Stomach (tissue), 9 donors: ENCODE results near the gene UBAP1. TPM values are rescaled to one million over a fixed set of nuclear protein-coding genes. Genes with fewer than 3 reads are reported as not detected.
A peak's percentile ranks its signal among the peaks of the same experiment; 100 is the strongest.

Source experiments
- DNase-seq, 2 donors: peaks; one replicate each; pipeline versions ENCODE4 v3.0.0 to v3.0.0-alpha.2; 2013 to 2019
- H3K27ac ChIP-seq, 5 donors: fragments of 200-600 bp in 4 of 5; sonication (generic) in 4 of 5; one replicate each; pipeline ENCODE4 v1.5.1; 2013 to 2019; ENCODE audit warnings: mild to moderate bottlenecking in 1 of 5, moderate library complexity in 1 of 5
- H3K27me3 ChIP-seq, 3 donors: fragments of 200-600 bp; sonication (generic); one replicate each; pipeline ENCODE4 v1.5.1; 2017 to 2019; ENCODE audit warnings: mixed run types in 1 of 3
- H3K36me3 ChIP-seq, 4 donors: fragments of 200-600 bp; sonication (generic); 1 replicate in 3 of 4; 2 replicates in 1 of 4; pipeline ENCODE4 v1.5.1; 2016 to 2019
- H3K4me1 ChIP-seq, 4 donors: fragments of 200-600 bp; sonication (generic); one replicate each; pipeline ENCODE4 v1.5.1; 2016 to 2019
- H3K4me3 ChIP-seq, 4 donors: fragments of 200-600 bp; sonication (generic) in 3 of 4; one replicate each; pipeline ENCODE4 v1.5.1; 2016 to 2019; ENCODE audit warnings: mild to moderate bottlenecking in 1 of 4
- H3K9me3 ChIP-seq, 4 donors: fragments of 200-600 bp; sonication (generic); one replicate each; pipeline ENCODE4 v1.5.1; 2016 to 2019
- CTCF ChIP-seq, 7 experiments: fragments of 450-650 bp in 4 of 7; fragments of 200-600 bp in 3 of 7; sonication (generic) in 3 of 7; IDR thresholded peaks; one replicate each; pipeline ENCODE4 v1.5.1; 2016 to 2019; ENCODE audit warnings: antibody characterized with exemption in 7 of 7, control low read depth in 2 of 7, mild to moderate bottlenecking in 1 of 7
- EP300 ChIP-seq: sonication (generic); formaldehyde crosslinking; IDR thresholded peaks from one replicate; pipeline ENCODE4 v1.6.1; 2017; ENCODE audit warnings: antibody characterized with exemption
- POLR2A ChIP-seq, 4 donors: fragments of 450-650 bp; IDR thresholded peaks; one replicate each; pipeline ENCODE4 v1.6.1; 2016; ENCODE audit warnings: antibody characterized with exemption in 4 of 4, control low read depth in 2 of 4, mild to moderate bottlenecking in 1 of 4, moderate library complexity in 1 of 4
- POLR2AphosphoS5 ChIP-seq, 3 donors: sonication (generic); formaldehyde crosslinking; IDR thresholded peaks; one replicate each; pipeline ENCODE4 v1.6.1; 2016; ENCODE audit warnings: antibody characterized with exemption in 3 of 3
- WGBS, 5 donors: extraction: QIAGEN DNeasy Blood & Tissue Kit in 3 of 5; methylation state at CpG; one replicate each; pipeline versions ENCODE4 v1.1.5 to v1.1.7; 2013 to 2018; 5-methylcytosine and 5-hydroxymethylcytosine counted together
- intact Hi-C: fragments of 100-400 bp; cut with DNase I; formaldehyde crosslinking; loops from one replicate; pipeline ENCODE4 v1.15.1; 2023; ENCODE audit warnings: low total_unique reads
- polyA plus RNA-seq, 3 donors: library from polyadenylated mRNA; stranded (reverse); fragments of 200-250 nt; gene quantifications; one replicate each; pipeline ENCODE4 v1.2.3, GENCODE V29; 2013
- total RNA-seq, 5 donors: library from RNA; depleted of rRNA; stranded (reverse); fragments of >200 nt; gene quantifications; one replicate each; pipeline versions ENCODE4 v1.1.0 to v1.2.3, GENCODE V29; 2014 to 2016
- donor health status: healthy with polysubstance abuse.
- donor health status: Bipolar disorder and iron deficiency.
- donor health status: healthy.

Gene UBAP1
- total and polyA plus RNA-seq, 8 donors, result 17.7 to 53.1 (median 34.1) TPM

GRCh38 chr9:34157898-34158297 lies 20.9 kb upstream of the UBAP1 start:
- 93 to 100% (median 96%) methylated on average over 2 of the region's 2 CpGs for WGBS, 5 donors
- Histone ChIP-seq H3K36me3 (no peaks in the 10 kb centered on the region), H3K4me3 (no peak overlapping the region), H3K9me3 (no peaks in the 10 kb centered on the region), H3K4me1 (peaks cover 0 to 5% (median 0%) of the 10 kb centered on the region in 4 donors), H3K27ac (no peak overlapping the region), H3K27me3 (no peaks in the 10 kb centered on the region)
- intact Hi-C loops, result no loop called here
- DNase-seq, result no peak
- TF ChIP-seq EP300 (no peak), POLR2A (IDR thresholded peaks at IDR 0.05) (no peak), POLR2AphosphoS5 (IDR thresholded peaks at IDR 0.05) (no peak), CTCF (IDR thresholded peaks at IDR 0.05) (no peak)

GRCh38 chr9:34158362-34158869 lies 20.4 kb upstream of the UBAP1 start:
- H3K36me3 ChIP-seq, result no peaks in the 10 kb centered on the region
- intact Hi-C loops, result no loop called here
- DNase-seq, result peak in 1 of 2 donors; percentile 73
- no peak overlapping the region for H3K27ac ChIP-seq
- WGBS, 5 donors, result 66 to 78% (median 71%) methylated on average over 6 of the region's 6 CpGs
- H3K9me3 ChIP-seq, result no peaks in the 10 kb centered on the region
- TF ChIP-seq POLR2A (IDR thresholded peaks at IDR 0.05) (no peak), EP300 (no peak), CTCF (IDR thresholded peaks at IDR 0.05) (no peak), POLR2AphosphoS5 (IDR thresholded peaks at IDR 0.05) (no peak)
- H3K4me3 ChIP-seq, result no peak overlapping the region
- H3K27me3 ChIP-seq, result no peaks in the 10 kb centered on the region
- peaks cover 0 to 5% (median 0%) of the 10 kb centered on the region in 4 donors for H3K4me1 ChIP-seq

- Histone ChIP-seq H3K4me1 (peaks cover 0 to 3% (median 0%) of the 10 kb centered on the region in 4 donors), H3K4me3 (no peak overlapping the region), H3K36me3 (no peaks in the 10 kb centered on the region), H3K27me3 (no peaks in the 10 kb centered on the region), H3K9me3 (no peaks in the 10 kb centered on the region), H3K27ac (no peak overlapping the region)
- 55 to 91% (median 73%) methylated on average over 3 of the region's 3 CpGs for WGBS, 5 donors
- DNase-seq, result no peak
- intact Hi-C loops, result no loop called here
- no peak for TF ChIP-seq EP300
- no peak for TF ChIP-seq POLR2AphosphoS5 (IDR thresholded peaks at IDR 0.05)
- TF ChIP-seq CTCF (IDR thresholded peaks at IDR 0.05), result no peak
- no peak for TF ChIP-seq POLR2A (IDR thresholded peaks at IDR 0.05)
These were observed 15.4 kb upstream of the UBAP1 start for GRCh38 chr9:34163434-34163833.

- no peak for DNase-seq
- peaks cover 0 to 16% (median 8%) of the 10 kb centered on the region in 4 donors for H3K4me1 ChIP-seq
- WGBS, 5 donors, result 81 to 95% (median 91%) methylated on average over 6 of the region's 6 CpGs
- no peaks in the 10 kb centered on the region for H3K36me3 ChIP-seq
- no peak overlapping the region for H3K4me3 ChIP-seq
- no peaks in the 10 kb centered on the region for H3K27me3 ChIP-seq
- H3K27ac ChIP-seq, result no peak overlapping the region
- no peak for TF ChIP-seq POLR2A (IDR thresholded peaks at IDR 0.05)
- no peak for TF ChIP-seq POLR2AphosphoS5 (IDR thresholded peaks at IDR 0.05)
- TF ChIP-seq CTCF (IDR thresholded peaks at IDR 0.05), result no peak
- TF ChIP-seq EP300, result no peak
- H3K9me3 ChIP-seq, result no peaks in the 10 kb centered on the region
- intact Hi-C loops, result no loop called here
These were observed 9.7 kb upstream of the UBAP1 start for GRCh38 chr9:34169125-34169524.
